ENCODE data around the gene RIN3.
"Not testable (repeated sequence)": the region's sequence is repeated elsewhere in the genome, so short reads cannot be mapped to it uniquely, and the experiment has no call there.

RIN3 gene

DNA sequence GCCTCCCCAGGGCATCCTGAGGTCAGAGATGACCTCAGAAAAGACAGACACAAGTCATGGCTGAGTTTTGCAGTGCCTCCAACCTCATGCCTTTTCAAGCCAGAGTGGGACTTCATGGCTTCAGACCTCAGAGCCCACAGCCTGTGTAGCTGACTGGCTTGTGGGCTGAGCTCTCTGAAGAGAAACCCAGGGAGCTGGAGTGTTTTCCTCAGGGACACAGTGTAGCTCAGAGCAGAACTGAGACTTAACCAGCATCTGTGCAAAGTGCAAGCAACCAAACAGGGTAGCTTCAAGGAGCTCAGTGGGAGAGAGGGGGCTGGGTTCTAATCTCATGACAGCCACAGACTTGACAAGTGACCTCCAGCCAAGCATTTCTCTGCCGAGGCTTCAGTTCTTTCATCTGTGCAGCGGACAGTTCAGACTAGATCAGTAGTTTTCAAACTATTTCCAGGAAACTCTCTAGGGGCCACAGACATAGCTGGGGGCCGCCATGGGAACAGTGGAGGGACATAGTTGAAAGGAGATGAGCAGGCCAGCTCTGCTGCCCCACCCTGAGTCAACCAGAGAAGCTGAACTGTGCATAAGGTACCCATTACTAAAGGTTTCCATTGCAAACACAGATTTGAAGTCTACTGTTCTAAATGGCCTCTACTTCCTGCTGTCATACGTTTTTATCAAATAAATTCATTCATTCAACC is 154.8 kb downstream of the RIN3 start:
- DNase-seq = peak; percentile 55
- peaks cover 71% of the 10 kb centered on the region for H3K36me3 Mint-ChIP-seq (ENCODE audit: low read depth)
- H3K27me3 Mint-ChIP-seq = no peaks in the 10 kb centered on the region
- peak; percentile 83 for ATAC-seq
- peak overlapping the region; percentile 12 for H3K4me3 Mint-ChIP-seq
- H3K27ac Mint-ChIP-seq = peak overlapping the region; percentile 89
- H3K9me3 Mint-ChIP-seq = no peaks in the 10 kb centered on the region
- peaks cover 89% of the 10 kb centered on the region for H3K4me1 Mint-ChIP-seq

DNA sequence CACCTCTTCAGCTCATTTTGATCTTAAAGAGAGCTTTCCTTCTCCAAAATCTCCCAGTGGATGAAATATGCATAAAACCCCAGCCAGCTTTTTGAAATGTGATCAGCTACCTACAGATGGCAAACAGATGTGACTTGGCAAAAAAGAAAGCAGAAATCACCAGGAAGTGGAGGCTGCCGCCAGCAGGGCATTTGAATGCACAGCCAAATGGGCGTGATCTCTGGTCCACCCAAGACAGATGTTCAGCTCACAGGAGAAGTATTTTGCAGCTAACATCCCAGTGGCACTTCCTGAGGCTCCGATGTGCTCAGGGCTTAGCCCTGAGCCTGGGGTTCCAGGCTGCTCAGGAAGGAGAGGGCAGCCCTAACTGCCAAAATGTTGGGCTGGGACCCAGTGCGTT is 156.6 kb downstream of the RIN3 start:
- peaks cover 74% of the 10 kb centered on the region for H3K36me3 Mint-ChIP-seq (ENCODE audit: low read depth)
- DNase-seq = no peak
- H3K4me3 Mint-ChIP-seq = peak overlapping the region; percentile 21
- peaks cover 95% of the 10 kb centered on the region for H3K4me1 Mint-ChIP-seq
- no peaks in the 10 kb centered on the region for H3K27me3 Mint-ChIP-seq
- H3K27ac Mint-ChIP-seq = peak overlapping the region; percentile 79
- ATAC-seq = no peak
- H3K9me3 Mint-ChIP-seq = no peaks in the 10 kb centered on the region

DNA sequence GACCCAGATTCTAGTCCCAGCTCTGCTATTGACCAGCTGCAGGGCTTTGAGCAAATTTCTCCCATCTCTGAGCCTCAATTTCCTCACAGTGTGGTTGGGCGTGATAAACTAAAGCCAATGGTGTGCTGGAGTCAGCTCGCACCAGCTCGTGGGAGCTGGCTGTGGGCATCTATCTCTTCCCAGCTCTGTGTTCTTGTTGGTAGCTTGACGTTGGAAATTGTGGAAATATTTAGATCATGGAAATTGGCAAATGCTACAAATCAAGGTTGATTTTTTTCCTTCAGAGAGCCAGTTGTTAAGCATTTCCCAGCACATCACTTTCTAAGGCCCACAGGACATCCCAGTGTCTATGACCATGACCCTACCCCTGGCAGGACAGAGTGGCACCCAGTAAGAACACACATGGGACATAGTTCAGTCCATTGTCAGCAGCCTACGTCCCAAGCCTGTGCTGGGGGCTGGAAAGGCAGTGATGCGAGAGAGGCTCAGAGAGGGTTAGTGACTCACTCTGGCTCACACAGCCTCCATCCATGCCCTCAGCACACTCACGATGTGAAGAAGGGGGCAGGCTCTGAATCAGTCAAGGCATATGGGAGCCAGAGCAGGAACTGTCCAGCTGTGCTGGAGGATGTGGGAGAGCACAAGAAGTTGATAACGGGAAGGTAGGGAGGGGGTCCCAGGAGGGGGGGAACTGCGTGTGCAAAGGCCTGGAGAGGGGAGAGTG is 157.2 kb downstream of the RIN3 start:
- Mint-ChIP-seq H3K27ac (peak overlapping the region; percentile 79), H3K36me3 (ENCODE audit: low read depth) (peaks cover 73% of the 10 kb centered on the region), H3K9me3 (no peaks in the 10 kb centered on the region), H3K27me3 (no peaks in the 10 kb centered on the region), H3K4me3 (peak overlapping the region; percentile 25), H3K4me1 (peaks cover 96% of the 10 kb centered on the region)
- DNase-seq = peak; percentile 48
- ATAC-seq = peak; percentile 82

DNA sequence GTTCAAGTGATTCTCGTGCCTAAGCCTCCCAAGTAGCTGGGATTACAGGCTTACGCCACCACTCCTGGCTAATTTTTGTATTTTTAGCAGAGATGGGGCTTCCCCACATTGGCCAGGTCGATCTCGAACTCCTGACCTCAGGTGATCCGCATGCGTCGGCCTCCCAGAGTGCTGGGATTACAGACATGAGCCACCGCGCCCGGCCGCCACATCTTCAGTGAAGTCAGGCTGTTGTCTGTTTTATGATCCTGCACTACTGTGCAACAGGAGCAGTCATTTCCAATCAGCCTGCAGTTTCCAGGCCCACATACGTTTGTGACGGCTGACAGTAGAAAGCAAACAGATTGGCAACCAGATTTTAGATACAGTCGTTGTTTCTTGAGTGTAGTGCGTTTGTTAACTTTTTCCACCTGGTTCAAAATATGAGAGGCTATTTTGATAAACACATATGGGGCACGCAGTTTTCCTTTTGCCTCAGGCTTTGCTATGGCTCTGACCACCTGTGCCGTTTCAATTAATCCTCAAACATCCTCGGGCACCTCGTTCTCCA is 160.1 kb downstream of the RIN3 start:
- H3K27ac Mint-ChIP-seq = peak overlapping the region; percentile 53
- no peak for DNase-seq
- H3K4me1 Mint-ChIP-seq = peaks cover 95% of the 10 kb centered on the region
- peaks cover 4% of the 10 kb centered on the region for H3K9me3 Mint-ChIP-seq
- H3K36me3 Mint-ChIP-seq (ENCODE audit: low read depth) = peaks cover 75% of the 10 kb centered on the region
- ATAC-seq = no peak
- H3K27me3 Mint-ChIP-seq = peaks cover 3% of the 10 kb centered on the region
- H3K4me3 Mint-ChIP-seq = no peak overlapping the region

DNA sequence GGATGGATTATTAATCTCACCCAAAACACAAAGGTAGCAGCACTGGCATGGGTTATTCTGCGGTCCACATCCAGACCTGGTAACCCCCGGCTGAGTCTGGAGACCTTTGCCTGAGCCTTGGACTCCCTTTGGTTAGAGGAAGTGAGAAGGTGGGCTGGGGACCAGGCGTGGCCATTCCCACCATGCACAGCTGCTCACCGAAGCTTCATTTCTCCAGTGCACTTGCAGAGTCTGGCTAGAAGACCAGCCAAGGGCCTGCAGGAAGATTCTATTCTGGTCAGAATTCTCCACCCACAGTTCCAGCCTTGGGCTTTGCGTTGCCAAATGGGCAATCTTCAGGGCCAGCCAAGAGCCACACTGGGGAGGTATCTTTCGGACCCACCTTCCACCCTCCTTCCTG is 161.8 kb downstream of the RIN3 start:
- Mint-ChIP-seq H3K9me3 (peaks cover 4% of the 10 kb centered on the region), H3K27ac (peak overlapping the region; percentile 87), H3K36me3 (ENCODE audit: low read depth) (peaks cover 75% of the 10 kb centered on the region), H3K27me3 (peaks cover 3% of the 10 kb centered on the region), H3K4me3 (peak overlapping the region; percentile 56), H3K4me1 (peaks cover 92% of the 10 kb centered on the region)
- ATAC-seq = no peak
- DNase-seq = no peak

DNA sequence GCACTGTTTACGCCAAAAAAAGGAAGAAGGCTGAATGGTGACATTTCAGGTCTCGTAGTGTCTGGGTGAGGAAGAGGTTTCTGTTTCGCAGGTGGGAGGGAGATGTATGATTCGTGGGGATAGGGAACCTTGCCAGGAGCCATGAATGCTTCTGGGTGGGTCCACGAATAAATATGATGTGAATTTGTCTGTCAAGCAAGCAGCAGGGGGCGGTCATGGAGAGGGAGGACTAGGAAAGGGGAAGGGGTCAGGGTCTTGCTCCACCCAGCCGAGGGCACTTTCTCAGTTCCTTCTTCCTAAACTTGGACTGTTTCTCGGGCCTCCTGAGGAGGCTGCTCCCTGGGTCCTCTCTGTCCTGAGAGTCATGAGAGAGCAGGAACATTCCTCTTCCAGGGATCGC is 162.4 kb downstream of the RIN3 start:
- H3K4me3 Mint-ChIP-seq = peak overlapping the region; percentile 56
- H3K36me3 Mint-ChIP-seq (ENCODE audit: low read depth) = peaks cover 76% of the 10 kb centered on the region
- peaks cover 3% of the 10 kb centered on the region for H3K27me3 Mint-ChIP-seq
- peak; percentile 1 for ATAC-seq
- H3K9me3 Mint-ChIP-seq = peaks cover 4% of the 10 kb centered on the region
- H3K27ac Mint-ChIP-seq = peak overlapping the region; percentile 87
- H3K4me1 Mint-ChIP-seq = peaks cover 92% of the 10 kb centered on the region
- DNase-seq = no peak

DNA sequence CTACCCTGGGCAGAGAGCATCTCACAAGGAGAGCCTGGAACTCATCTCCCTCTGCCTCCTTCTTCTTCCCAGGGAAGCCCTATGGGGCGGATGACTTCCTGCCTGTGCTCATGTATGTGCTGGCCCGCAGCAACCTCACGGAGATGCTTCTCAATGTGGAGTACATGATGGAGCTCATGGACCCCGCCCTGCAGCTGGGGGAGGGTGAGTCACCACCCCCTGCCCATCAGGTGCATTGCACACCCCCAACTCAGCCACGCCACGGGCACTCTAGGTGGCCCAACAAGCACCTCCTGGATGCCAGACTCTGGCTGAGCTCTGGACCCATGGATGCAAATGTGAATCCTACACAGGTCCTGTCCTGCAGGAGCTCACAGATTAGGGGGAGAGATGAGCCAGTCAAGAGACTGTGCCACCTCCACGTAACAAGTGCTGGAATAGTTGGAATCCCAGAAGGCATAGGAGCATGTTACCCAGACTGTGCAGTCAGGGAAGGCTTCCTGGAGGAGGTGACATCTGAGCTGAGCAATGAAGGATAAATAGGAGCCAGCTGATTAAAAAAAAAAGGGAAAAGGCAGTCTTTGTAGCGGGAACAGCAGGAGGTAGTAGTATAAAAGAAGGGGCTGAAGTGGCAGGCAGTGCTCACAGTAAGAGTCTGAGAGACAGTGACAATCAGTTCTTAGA is 163.0 kb downstream of the RIN3 start:
- no peak for ATAC-seq
- peaks cover 78% of the 10 kb centered on the region for H3K36me3 Mint-ChIP-seq (ENCODE audit: low read depth)
- DNase-seq = no peak
- H3K9me3 Mint-ChIP-seq = peaks cover 4% of the 10 kb centered on the region
- H3K27me3 Mint-ChIP-seq = peaks cover 3% of the 10 kb centered on the region
- peak overlapping the region; percentile 87 for H3K27ac Mint-ChIP-seq
- H3K4me3 Mint-ChIP-seq = peak overlapping the region; percentile 56
- H3K4me1 Mint-ChIP-seq = peaks cover 92% of the 10 kb centered on the region

GRCh38 chr14:92677087-92677668 is 163.6 kb downstream of the RIN3 start:
- Mint-ChIP-seq H3K27me3 (peaks cover 3% of the 10 kb centered on the region), H3K36me3 (ENCODE audit: low read depth) (peaks cover 80% of the 10 kb centered on the region), H3K9me3 (peaks cover 4% of the 10 kb centered on the region), H3K4me3 (peak overlapping the region; percentile 56), H3K27ac (peak overlapping the region; percentile 87), H3K4me1 (peaks cover 88% of the 10 kb centered on the region)
- ATAC-seq (peak; percentile 91), DNase-seq (peak; percentile 81)

DNA sequence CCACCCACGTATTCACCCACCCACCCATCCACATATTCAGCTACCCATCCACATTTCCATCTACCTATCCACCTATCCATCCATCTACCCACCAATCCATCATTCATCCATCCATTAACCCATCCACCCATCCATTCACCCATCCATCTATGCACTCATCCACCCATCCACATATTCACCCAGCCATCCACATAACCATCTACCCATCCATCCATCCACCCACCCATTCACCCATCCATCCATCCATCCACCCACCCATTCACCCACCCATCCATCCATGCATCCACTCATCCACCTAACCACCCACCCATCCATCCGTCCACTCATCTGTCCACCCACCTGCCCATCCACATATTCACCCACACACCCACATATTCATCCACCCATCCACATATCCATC is 164.4 kb downstream of the RIN3 start:
- peaks cover 4% of the 10 kb centered on the region for H3K9me3 Mint-ChIP-seq
- H3K4me1 Mint-ChIP-seq = peaks cover 81% of the 10 kb centered on the region
- ATAC-seq = no peak
- H3K27me3 Mint-ChIP-seq = peaks cover 3% of the 10 kb centered on the region
- no peak overlapping the region for H3K4me3 Mint-ChIP-seq
- no peak for DNase-seq
- peak overlapping the region; percentile 87 for H3K27ac Mint-ChIP-seq
- H3K36me3 Mint-ChIP-seq (ENCODE audit: low read depth) = peaks cover 78% of the 10 kb centered on the region

DNA sequence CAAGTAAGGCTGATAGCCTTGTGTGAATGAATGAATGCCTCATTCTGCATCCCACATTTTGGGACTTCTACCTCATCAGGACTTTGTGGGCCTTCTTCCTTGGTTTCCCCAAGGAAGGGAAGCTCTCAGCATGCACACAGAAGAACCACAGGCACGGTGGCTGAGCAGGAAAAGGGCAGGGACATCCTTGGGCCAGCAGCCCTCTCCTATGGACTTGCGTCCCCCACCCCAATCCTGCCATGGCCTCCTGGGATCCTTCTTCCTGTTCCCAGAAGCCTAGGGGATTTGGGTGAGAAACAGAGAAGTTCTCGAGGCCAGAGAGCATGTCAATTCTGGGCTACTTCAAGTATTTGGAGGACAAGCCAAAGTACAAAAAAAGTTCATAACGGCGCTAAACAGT is 165.2 kb downstream of the RIN3 start:
- H3K36me3 Mint-ChIP-seq (ENCODE audit: low read depth) = peaks cover 78% of the 10 kb centered on the region

GRCh38 chr14:92679246-92679645 is 165.7 kb downstream of the RIN3 start:
- Mint-ChIP-seq H3K27me3 (peaks cover 3% of the 10 kb centered on the region), H3K4me3 (no peak overlapping the region), H3K36me3 (ENCODE audit: low read depth) (peaks cover 76% of the 10 kb centered on the region), H3K4me1 (peaks cover 70% of the 10 kb centered on the region), H3K9me3 (peaks cover 4% of the 10 kb centered on the region), H3K27ac (no peak overlapping the region)
- ATAC-seq (no peak), DNase-seq (no peak)

More for the DNA sequence above, 165.2 kb downstream of the RIN3 start:
- Mint-ChIP-seq H3K4me3 (no peak overlapping the region), H3K4me1 (peaks cover 75% of the 10 kb centered on the region), H3K9me3 (peaks cover 4% of the 10 kb centered on the region), H3K27ac (peak overlapping the region; percentile 59), H3K27me3 (peaks cover 3% of the 10 kb centered on the region)
- DNase-seq = no peak
- no peak for ATAC-seq

- not testable (repeated sequence) for H3K27ac Mint-ChIP-seq, DNase-seq, H3K4me3 Mint-ChIP-seq, H3K9me3 Mint-ChIP-seq, H3K27me3 Mint-ChIP-seq, ATAC-seq
- peaks cover 67% of the 10 kb centered on the region for H3K36me3 Mint-ChIP-seq (ENCODE audit: low read depth)
- peaks cover 59% of the 10 kb centered on the region for H3K4me1 Mint-ChIP-seq
Measured at GRCh38 chr14:92680330-92680729, 166.7 kb downstream of the RIN3 start.

GRCh38 chr14:92680781-92681650 is 167.4 kb downstream of the RIN3 start:
- DNase-seq (peak; percentile 79), ATAC-seq (peak; percentile 5)
- Mint-ChIP-seq H3K27ac (peak overlapping the region; percentile 76), H3K27me3 (peaks cover 3% of the 10 kb centered on the region), H3K4me1 (peaks cover 52% of the 10 kb centered on the region), H3K4me3 (no peak overlapping the region), H3K9me3 (peaks cover 4% of the 10 kb centered on the region), H3K36me3 (ENCODE audit: low read depth) (peaks cover 68% of the 10 kb centered on the region)

Measured in activated naive CD8-positive, alpha-beta T cell treated with anti-CD3 and anti-CD28 coated beads, Interleukin-2, amount 50 U/mL, for 24 hours (primary cell).